Neural cell (in vitro differentiated cells): ENCODE results near the gene CXCL17. TPM values are rescaled to one million over a fixed set of nuclear protein-coding genes. Genes with fewer than 3 reads are reported as not detected.

Experiments used
- H2AFZ ChIP-seq: fragments of 200-600, 300-800 bp; sonication (generic), shearing (Covaris generic); 2 replicates; pipeline ENCODE4 v1.6.0; 2014; ENCODE audit warnings: low read depth, mild to moderate bottlenecking, antibody characterized with exemption, low read length, moderate library complexity
- H3F3A ChIP-seq: fragments of 200-600 bp; shearing (Covaris generic); 2 replicates; pipeline ENCODE4 v1.6.1; 2016; ENCODE audit warnings: mild to moderate bottlenecking, moderate library complexity, mixed read lengths, antibody characterized with exemption, low read length; ENCODE audit not compliant: insufficient read depth, poor library complexity, severe bottlenecking
- H3K27ac ChIP-seq: fragments of 200-600, 300-800 bp; sonication (generic), shearing (Covaris generic); 2 replicates; pipeline ENCODE4 v1.5.1; 2014; ENCODE audit warnings: mild to moderate bottlenecking, low read length, moderate library complexity
- H3K27me3 ChIP-seq: fragments of 300-800, 200-600 bp; sonication (generic), shearing (Covaris generic); 2 replicates; pipeline ENCODE4 v1.6.0; 2014; ENCODE audit warnings: mild to moderate bottlenecking, low read depth, low read length, moderate library complexity; ENCODE audit not compliant: insufficient read depth
- H3K36me3 ChIP-seq: fragments of 300-800, 200-600 bp; sonication (generic), shearing (Covaris generic); 2 replicates; pipeline ENCODE4 v1.5.1; 2014; ENCODE audit warnings: mild to moderate bottlenecking, antibody characterized with exemption, low read length, moderate library complexity; ENCODE audit not compliant: insufficient read depth
- H3K4me2 ChIP-seq: fragments of 300-800, 200-600 bp; sonication (generic), shearing (Covaris generic); 2 replicates; pipeline ENCODE4 v1.6.0; 2014; ENCODE audit warnings: mild to moderate bottlenecking, low read length
- H3K4me3 ChIP-seq: fragments of 300-800, 200-600 bp; sonication (generic), shearing (Covaris generic); 2 replicates; pipeline ENCODE4 v1.5.1; 2014; ENCODE audit warnings: mild to moderate bottlenecking, low read length, moderate library complexity
- H3K79me2 ChIP-seq: fragments of 200-600 bp; shearing (Covaris generic); replicated peaks from 2 replicates; pipeline ENCODE4 v1.6.0; 2014; ENCODE audit warnings: mild to moderate bottlenecking, low read length, moderate library complexity; ENCODE audit not compliant: insufficient read depth
- H3K9ac ChIP-seq: fragments of 300-800, 200-600 bp; sonication (generic), shearing (Covaris generic); 2 replicates; pipeline ENCODE4 v1.6.1; 2016; ENCODE audit warnings: mild to moderate bottlenecking, low read length, mixed read lengths
- H3K9me2 ChIP-seq: fragments of 200-600 bp; shearing (Covaris generic); 2 replicates; pipeline ENCODE4 v1.6.1; 2016; ENCODE audit warnings: mild to moderate bottlenecking, low read length, mixed read lengths; ENCODE audit not compliant: insufficient read depth
- H3K9me3 ChIP-seq: fragments of 200-600, 300-800 bp; sonication (generic), shearing (Covaris generic); 2 replicates; pipeline ENCODE4 v1.6.1; 2016; ENCODE audit warnings: mild to moderate bottlenecking, mixed run types, low read length, moderate library complexity, mixed read lengths
- H4K20me1 ChIP-seq: fragments of 200-600 bp; shearing (Covaris generic); 2 replicates; pipeline ENCODE4 v1.6.1; 2016; ENCODE audit warnings: mild to moderate bottlenecking, mixed run types; ENCODE audit not compliant: insufficient read depth
- CTCF ChIP-seq: fragments of 450-650 bp; IDR thresholded peaks from 2 replicates; pipeline ENCODE4 v1.5.1; 2014; ENCODE audit warnings: antibody characterized with exemption, mild to moderate bottlenecking, moderate library complexity; ENCODE audit not compliant: poor library complexity, severe bottlenecking
- EP300 ChIP-seq: fragments of 450-650 bp; conservative IDR thresholded peaks from 2 replicates; pipeline ENCODE4 v1.6.1; 2014; ENCODE audit warnings: antibody characterized with exemption, mild to moderate bottlenecking, moderate library complexity; ENCODE audit not compliant: poor library complexity, severe bottlenecking
- EZH2 ChIP-seq: fragments of 200-600, 300-800 bp; shearing (Covaris generic), sonication (generic); IDR thresholded peaks from 2 replicates; pipeline ENCODE4 v1.6.1; 2014; ENCODE audit warnings: antibody characterized with exemption, low read length, borderline replicate concordance, mild to moderate bottlenecking; ENCODE audit not compliant: insufficient read depth, poor library complexity, severe bottlenecking
- MXI1 ChIP-seq: fragments of 450-650 bp; conservative IDR thresholded peaks from 2 replicates; pipeline ENCODE4 v1.6.1; 2014; ENCODE audit warnings: antibody characterized with exemption, mild to moderate bottlenecking; ENCODE audit not compliant: poor library complexity, severe bottlenecking
- POLR2AphosphoS5 ChIP-seq: IDR thresholded peaks from 2 replicates; pipeline ENCODE4 v1.6.1; 2012
- RAD21 ChIP-seq: fragments of 450-650 bp; conservative IDR thresholded peaks from 2 replicates; pipeline ENCODE4 v1.6.1; 2014; ENCODE audit warnings: antibody characterized with exemption, mild to moderate bottlenecking, moderate library complexity
- SMC3 ChIP-seq: fragments of 450-650 bp; conservative IDR thresholded peaks from 2 replicates; pipeline ENCODE4 v1.6.1; 2014; ENCODE audit warnings: antibody characterized with exemption, mild to moderate bottlenecking, moderate library complexity; ENCODE audit not compliant: poor library complexity
- TAF1 ChIP-seq: IDR thresholded peaks from 2 replicates; pipeline ENCODE4 v1.6.1; 2012; ENCODE audit warnings: low read depth
- polyA plus RNA-seq: library from polyadenylated mRNA; depleted of rRNA; stranded (reverse); fragments of >200 nt; gene quantifications from 2 replicates; pipeline ENCODE4 v1.2.3, GENCODE V29; 2014
- TF ChIP-seq, protein P1 (sequence below): IDR thresholded peaks from 2 replicates; pipeline ENCODE4 v1.6.1; 2012; ENCODE audit warnings: borderline replicate concordance

Gene CXCL17
- polyA plus RNA-seq, 1 donor from 2014 or later: not detected

DNA sequence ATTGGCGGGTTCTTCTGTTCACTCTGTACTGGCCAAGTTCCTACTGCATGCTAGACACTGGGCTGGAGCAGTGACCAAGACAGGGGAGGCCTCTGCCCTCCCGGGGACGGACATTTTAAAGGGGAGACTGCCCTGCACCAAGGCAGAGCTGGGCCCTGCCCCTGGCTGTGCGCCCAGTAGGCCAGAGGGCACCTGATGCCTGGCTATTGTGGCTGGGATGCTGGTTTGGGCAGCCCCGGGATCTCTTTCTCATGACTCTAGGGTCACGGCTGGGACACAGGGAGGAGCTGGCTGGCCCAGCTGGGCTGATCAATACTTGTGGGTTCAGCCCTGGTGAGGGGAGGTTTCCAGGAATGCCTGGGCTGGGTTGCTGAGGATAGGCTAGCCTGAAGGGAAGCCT is 33.3 kb downstream of the CXCL17 start:
- Histone ChIP-seq H4K20me1 (no peaks in the 10 kb centered on the region), H3K9me3 (no peaks in the 10 kb centered on the region), H3F3A (no peaks in the 10 kb centered on the region), H3K4me2 (no peak overlapping the region), H3K79me2 (no peaks in the 10 kb centered on the region), H3K27me3 (no peaks in the 10 kb centered on the region), H3K4me3 (no peak overlapping the region), H3K9ac (no peak overlapping the region), H3K36me3 (no peaks in the 10 kb centered on the region), H2AFZ (no peak overlapping the region), H3K27ac (no peak overlapping the region), H3K9me2 (no peaks in the 10 kb centered on the region)
- no peak for TF ChIP-seq EZH2

DNA sequence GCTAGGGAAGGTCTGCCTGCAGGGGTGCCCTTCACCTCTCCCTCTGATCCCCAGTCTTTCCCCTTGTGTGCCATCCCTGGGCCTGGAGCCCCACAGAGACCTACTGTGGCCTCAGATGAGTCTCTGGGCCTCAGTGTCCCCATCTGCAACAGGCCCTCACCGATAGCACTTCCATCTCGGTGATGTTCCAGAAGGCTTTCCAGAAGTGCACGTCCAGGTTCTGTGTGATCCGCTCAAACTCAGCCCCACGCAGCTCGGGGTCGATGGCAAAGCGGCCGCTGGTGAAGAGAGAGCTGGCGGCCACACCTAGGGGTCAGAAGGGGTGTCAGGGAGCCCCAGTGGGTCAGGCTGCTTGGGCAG is 35.0 kb downstream of the CXCL17 start:
- no peak for TF ChIP-seq TAF1
- TF ChIP-seq EZH2: no peak
- no peak for TF ChIP-seq EP300
- no peak for TF ChIP-seq POLR2AphosphoS5
- TF ChIP-seq, protein P1, sequence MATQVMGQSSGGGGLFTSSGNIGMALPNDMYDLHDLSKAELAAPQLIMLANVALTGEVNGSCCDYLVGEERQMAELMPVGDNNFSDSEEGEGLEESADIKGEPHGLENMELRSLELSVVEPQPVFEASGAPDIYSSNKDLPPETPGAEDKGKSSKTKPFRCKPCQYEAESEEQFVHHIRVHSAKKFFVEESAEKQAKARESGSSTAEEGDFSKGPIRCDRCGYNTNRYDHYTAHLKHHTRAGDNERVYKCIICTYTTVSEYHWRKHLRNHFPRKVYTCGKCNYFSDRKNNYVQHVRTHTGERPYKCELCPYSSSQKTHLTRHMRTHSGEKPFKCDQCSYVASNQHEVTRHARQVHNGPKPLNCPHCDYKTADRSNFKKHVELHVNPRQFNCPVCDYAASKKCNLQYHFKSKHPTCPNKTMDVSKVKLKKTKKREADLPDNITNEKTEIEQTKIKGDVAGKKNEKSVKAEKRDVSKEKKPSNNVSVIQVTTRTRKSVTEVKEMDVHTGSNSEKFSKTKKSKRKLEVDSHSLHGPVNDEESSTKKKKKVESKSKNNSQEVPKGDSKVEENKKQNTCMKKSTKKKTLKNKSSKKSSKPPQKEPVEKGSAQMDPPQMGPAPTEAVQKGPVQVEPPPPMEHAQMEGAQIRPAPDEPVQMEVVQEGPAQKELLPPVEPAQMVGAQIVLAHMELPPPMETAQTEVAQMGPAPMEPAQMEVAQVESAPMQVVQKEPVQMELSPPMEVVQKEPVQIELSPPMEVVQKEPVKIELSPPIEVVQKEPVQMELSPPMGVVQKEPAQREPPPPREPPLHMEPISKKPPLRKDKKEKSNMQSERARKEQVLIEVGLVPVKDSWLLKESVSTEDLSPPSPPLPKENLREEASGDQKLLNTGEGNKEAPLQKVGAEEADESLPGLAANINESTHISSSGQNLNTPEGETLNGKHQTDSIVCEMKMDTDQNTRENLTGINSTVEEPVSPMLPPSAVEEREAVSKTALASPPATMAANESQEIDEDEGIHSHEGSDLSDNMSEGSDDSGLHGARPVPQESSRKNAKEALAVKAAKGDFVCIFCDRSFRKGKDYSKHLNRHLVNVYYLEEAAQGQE: no peak
- TF ChIP-seq CTCF: no peak
- no peak for TF ChIP-seq RAD21
- no peak for TF ChIP-seq MXI1
- TF ChIP-seq SMC3: no peak
- Histone ChIP-seq H3K4me3 (no peak overlapping the region), H3K27ac (no peak overlapping the region), H3K36me3 (no peaks in the 10 kb centered on the region), H3K4me2 (no peak overlapping the region), H4K20me1 (no peaks in the 10 kb centered on the region), H3K9me2 (no peaks in the 10 kb centered on the region), H3K27me3 (no peaks in the 10 kb centered on the region), H3K9me3 (no peaks in the 10 kb centered on the region), H3K9ac (no peak overlapping the region), H3F3A (no peaks in the 10 kb centered on the region), H2AFZ (no peak overlapping the region), H3K79me2 (no peaks in the 10 kb centered on the region)

DNA sequence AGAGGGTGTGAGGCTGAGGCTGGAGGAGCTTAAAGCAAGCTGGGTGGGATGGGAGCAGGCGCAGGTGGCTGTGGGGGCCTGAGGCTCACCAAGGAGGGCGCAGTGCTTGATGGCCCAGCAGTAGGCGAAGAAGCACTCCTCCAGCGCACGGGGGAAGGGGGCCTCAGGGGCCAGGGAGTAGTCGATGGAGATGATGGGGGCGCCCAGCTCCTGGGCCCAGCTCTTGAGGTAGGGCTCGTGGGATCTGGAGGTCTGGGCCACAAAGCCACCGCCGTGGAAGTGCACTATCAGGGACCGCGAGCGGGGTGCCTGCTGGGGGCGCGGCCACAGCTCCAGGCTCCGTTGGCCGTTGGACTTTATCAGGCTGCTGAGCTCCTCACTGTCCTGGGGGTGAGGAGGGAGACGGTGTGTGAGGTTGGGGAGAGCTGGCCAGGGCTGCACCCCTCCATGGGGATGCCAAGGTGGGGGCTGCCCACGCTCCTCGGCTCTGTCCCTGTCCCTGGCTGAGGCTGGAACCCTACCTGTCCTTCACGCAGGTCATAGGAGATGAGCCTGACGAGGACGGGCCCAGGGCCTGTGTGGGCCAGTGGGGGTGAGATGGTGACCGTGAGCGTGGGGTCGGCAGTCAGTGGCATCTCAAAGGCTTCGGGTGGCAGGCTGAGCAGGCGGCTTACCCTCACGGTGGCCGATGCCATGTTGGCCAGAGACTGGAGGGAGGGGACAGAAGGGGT is 35.5 kb downstream of the CXCL17 start:
- Histone ChIP-seq H3F3A (no peaks in the 10 kb centered on the region), H3K9me2 (no peaks in the 10 kb centered on the region), H3K4me2 (no peak overlapping the region), H3K27me3 (no peaks in the 10 kb centered on the region), H3K9me3 (no peaks in the 10 kb centered on the region), H3K4me3 (no peak overlapping the region), H3K36me3 (no peaks in the 10 kb centered on the region), H2AFZ (no peak overlapping the region), H3K79me2 (no peaks in the 10 kb centered on the region), H3K9ac (no peak overlapping the region), H3K27ac (no peak overlapping the region), H4K20me1 (no peaks in the 10 kb centered on the region)
- TF ChIP-seq SMC3 (no peak), RAD21 (no peak), EP300 (no peak), EZH2 (no peak), CTCF (no peak), MXI1 (no peak), TAF1 (no peak), POLR2AphosphoS5 (no peak)
- TF ChIP-seq, protein P1: no peak
